ENCODE results near the gene CALM1. TPM values are rescaled to one million over a fixed set of nuclear protein-coding genes. Genes with fewer than 3 reads are reported as not detected.

CALM1 gene
- total RNA-seq, 1 donor from 2014 or later = 260 TPM

DNA sequence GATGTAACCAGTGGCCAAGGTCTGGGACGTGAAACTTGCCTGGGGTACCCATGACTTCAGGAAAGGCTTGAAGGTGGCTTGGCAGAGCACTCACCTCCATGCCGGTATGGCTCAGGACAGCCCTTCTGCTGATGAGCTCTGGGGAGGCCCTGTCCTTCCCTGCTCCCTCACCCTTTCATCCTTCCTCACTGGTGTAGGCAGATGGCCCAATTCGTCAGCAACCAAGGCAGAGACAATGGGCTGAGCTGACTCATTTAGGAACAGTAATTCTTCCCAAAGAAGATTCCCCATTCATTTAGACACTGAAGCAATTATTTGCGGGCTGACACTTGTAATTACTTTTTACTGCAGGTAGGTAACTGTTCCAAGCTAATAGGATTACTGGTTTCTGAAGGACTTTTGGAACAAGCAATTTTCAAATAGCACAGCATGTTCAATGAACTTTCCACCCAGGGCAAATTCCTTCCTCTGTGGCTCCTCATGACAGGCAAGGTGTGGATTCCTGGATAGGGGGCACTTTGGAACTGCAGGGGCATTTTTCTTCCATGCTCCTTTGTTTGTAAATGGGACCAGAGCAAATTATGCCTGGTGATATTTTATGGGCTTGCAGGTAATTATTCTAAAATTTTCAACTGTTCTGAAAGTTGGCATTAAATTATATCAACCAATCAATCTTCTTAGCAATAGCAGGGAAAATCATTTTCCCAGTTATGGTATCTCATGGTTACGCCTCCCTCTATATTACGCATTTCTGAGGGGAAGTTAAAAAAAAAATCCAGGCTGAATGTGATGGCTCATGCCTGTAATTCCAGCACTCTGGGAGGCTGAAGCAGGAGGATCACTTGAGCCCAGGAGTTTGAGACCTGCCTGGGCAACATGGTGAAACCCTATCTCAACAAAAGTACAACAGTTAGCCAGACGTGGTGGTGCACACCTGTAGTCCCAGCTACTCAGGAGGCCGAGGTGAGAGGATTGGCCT lies 41.0 kb upstream of the CALM1 start:
- Histone ChIP-seq H3K4me1 (no peaks in the 10 kb centered on the region), H3K27me3 (no peaks in the 10 kb centered on the region), H3K36me3 (no peaks in the 10 kb centered on the region), H3K27ac (no peak overlapping the region), H3K9me3 (no peaks in the 10 kb centered on the region), H3K4me3 (no peak overlapping the region)
- TF ChIP-seq, protein P1, sequence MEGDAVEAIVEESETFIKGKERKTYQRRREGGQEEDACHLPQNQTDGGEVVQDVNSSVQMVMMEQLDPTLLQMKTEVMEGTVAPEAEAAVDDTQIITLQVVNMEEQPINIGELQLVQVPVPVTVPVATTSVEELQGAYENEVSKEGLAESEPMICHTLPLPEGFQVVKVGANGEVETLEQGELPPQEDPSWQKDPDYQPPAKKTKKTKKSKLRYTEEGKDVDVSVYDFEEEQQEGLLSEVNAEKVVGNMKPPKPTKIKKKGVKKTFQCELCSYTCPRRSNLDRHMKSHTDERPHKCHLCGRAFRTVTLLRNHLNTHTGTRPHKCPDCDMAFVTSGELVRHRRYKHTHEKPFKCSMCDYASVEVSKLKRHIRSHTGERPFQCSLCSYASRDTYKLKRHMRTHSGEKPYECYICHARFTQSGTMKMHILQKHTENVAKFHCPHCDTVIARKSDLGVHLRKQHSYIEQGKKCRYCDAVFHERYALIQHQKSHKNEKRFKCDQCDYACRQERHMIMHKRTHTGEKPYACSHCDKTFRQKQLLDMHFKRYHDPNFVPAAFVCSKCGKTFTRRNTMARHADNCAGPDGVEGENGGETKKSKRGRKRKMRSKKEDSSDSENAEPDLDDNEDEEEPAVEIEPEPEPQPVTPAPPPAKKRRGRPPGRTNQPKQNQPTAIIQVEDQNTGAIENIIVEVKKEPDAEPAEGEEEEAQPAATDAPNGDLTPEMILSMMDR (IDR thresholded peaks at IDR 0.05) = no peak
- TF ChIP-seq POLR2A (IDR thresholded peaks at IDR 0.05) (no peak), POLR2AphosphoS5 (IDR thresholded peaks at IDR 0.05; ENCODE audit: insufficient read depth in 1 of 2, low read depth in 1 of 2) (no peak)
- no peak for DNase-seq (ENCODE audit: extremely low spot score in 2 of 2)
- intact Hi-C loops (cut with DNase I) = no loop called here

DNA sequence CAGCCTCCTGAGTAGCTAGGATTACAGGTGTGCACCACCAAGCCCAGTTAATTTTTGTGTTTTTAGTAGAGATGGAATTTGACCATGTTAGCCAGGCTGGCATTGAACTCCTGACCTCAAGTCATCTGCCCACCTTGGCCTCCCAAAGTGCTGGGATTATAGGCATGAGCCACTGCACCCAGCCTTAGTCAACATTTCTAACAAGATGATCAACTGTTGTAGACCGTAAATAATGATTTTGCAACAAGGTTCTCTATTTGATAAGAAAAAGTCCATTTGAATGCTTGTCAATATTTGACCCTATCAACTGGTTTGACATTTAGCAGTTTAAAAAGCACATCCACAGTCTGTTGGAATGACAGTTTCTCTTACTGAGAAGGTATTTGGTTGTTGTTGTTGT lies 39.9 kb upstream of the CALM1 start:
- no peaks in the 10 kb centered on the region for H3K36me3 ChIP-seq
- no peak overlapping the region for H3K27ac ChIP-seq
- H3K4me3 ChIP-seq = no peak overlapping the region
- H3K4me1 ChIP-seq = no peaks in the 10 kb centered on the region
- no peaks in the 10 kb centered on the region for H3K27me3 ChIP-seq
- no peaks in the 10 kb centered on the region for H3K9me3 ChIP-seq
- intact Hi-C loops (cut with DNase I) = no loop called here
- TF ChIP-seq, protein P1 (IDR thresholded peaks at IDR 0.05) = no peak
- TF ChIP-seq POLR2AphosphoS5 (IDR thresholded peaks at IDR 0.05; ENCODE audit: insufficient read depth in 1 of 2, low read depth in 1 of 2) (no peak), POLR2A (IDR thresholded peaks at IDR 0.05) (no peak)
- DNase-seq (ENCODE audit: extremely low spot score in 2 of 2) = no peak

DNA sequence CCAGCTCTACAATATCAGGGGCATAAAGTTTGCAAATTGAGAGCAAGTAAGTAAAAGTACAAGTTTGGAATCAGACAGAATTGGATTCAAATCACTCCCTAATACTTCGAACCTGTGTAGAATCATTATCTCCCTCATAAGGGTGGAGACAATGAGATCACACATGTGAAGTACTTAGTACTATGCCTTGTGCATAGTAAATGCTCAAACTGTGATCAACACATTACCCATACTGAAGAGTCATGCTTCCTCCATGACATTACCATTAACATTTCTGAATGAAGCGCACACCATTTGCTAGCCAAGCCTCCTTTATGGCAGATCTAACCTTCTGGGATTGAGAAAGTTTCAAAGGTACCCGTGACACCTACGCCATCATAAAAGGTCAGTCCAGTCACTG lies 38.5 kb upstream of the CALM1 start:
- no peaks in the 10 kb centered on the region for H3K36me3 ChIP-seq
- no peak for DNase-seq (ENCODE audit: extremely low spot score in 2 of 2)
- intact Hi-C loops (cut with DNase I) = no loop called here
- no peaks in the 10 kb centered on the region for H3K9me3 ChIP-seq
- H3K27me3 ChIP-seq = no peaks in the 10 kb centered on the region
- no peak overlapping the region for H3K27ac ChIP-seq
- H3K4me3 ChIP-seq = no peak overlapping the region
- TF ChIP-seq POLR2A (IDR thresholded peaks at IDR 0.05) (no peak), POLR2AphosphoS5 (IDR thresholded peaks at IDR 0.05; ENCODE audit: insufficient read depth in 1 of 2, low read depth in 1 of 2) (no peak)
- TF ChIP-seq, protein P1 (IDR thresholded peaks at IDR 0.05) = no peak
- no peaks in the 10 kb centered on the region for H3K4me1 ChIP-seq

DNA sequence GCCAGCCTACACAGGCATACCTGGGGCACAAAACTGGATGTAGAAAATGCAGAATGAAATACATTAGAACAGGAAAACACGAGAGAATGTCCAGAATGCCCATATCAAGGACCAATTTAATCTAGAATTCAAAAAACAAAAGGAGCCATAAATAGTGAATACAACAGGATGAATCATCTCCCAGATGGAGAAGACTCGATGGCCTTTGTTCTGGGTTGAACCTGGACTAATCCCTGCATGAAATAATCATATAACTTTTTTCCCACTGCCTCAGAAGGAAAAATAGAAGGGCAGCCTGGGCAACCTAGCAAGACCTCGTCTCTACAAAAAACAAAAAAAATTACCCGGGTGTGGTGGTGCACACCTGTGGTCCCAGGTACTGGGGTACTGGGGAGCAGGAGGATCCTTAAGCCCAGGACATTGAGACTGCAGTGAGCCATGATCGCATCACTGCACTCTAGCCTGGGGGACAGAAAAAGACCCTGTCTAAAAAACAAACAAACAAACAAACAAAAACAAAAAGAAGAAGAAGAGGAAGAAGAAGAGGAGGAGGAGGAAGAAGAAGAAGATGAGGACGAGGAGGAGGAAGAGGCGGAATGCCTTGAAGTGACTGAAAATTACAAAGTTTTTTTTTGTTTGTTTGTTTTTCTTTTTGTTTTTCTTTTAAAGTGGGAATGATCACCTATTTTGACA lies 34.8 kb upstream of the CALM1 start:
- no peaks in the 10 kb centered on the region for H3K36me3 ChIP-seq
- no peaks in the 10 kb centered on the region for H3K9me3 ChIP-seq
- H3K4me1 ChIP-seq = no peaks in the 10 kb centered on the region
- intact Hi-C loops (cut with DNase I) = no loop called here
- no peak for TF ChIP-seq POLR2A (IDR thresholded peaks at IDR 0.05)
- TF ChIP-seq, protein P1 (IDR thresholded peaks at IDR 0.05) = no peak
- no peak for TF ChIP-seq POLR2AphosphoS5 (IDR thresholded peaks at IDR 0.05; ENCODE audit: insufficient read depth in 1 of 2, low read depth in 1 of 2)
- H3K4me3 ChIP-seq = no peak overlapping the region
- no peaks in the 10 kb centered on the region for H3K27me3 ChIP-seq
- no peak overlapping the region for H3K27ac ChIP-seq
- DNase-seq (ENCODE audit: extremely low spot score in 2 of 2) = no peak

- Histone ChIP-seq H3K9me3 (no peaks in the 10 kb centered on the region), H3K27me3 (no peaks in the 10 kb centered on the region), H3K4me1 (no peaks in the 10 kb centered on the region), H3K4me3 (no peak overlapping the region), H3K36me3 (no peaks in the 10 kb centered on the region), H3K27ac (no peak overlapping the region)
- no peak for DNase-seq (ENCODE audit: extremely low spot score in 2 of 2)
- no peak for TF ChIP-seq POLR2A (IDR thresholded peaks at IDR 0.05)
- TF ChIP-seq, protein P1 (IDR thresholded peaks at IDR 0.05) = no peak
- TF ChIP-seq POLR2AphosphoS5 (IDR thresholded peaks at IDR 0.05; ENCODE audit: insufficient read depth in 1 of 2, low read depth in 1 of 2) = no peak
- intact Hi-C loops (cut with DNase I) = no loop called here
Observed at GRCh38 chr14:90362558-90362896, 34.3 kb upstream of the CALM1 start.
